Activated T-helper 9 cell treated with anti-CD3 and anti-CD28 coated beads, Interleukin-2, amount 50 U/mL, for 16 hours (primary cell): ENCODE data around the gene AK8.

ENCODE experiments used
- DNase-seq: peaks from one replicate; pipeline ENCODE4 v3.0.0-alpha.2; 2020; ENCODE audit warnings: low read depth

AK8 gene

GRCh38 chr9:132825430-132825829 lies 52.7 kb downstream of the AK8 start:
- no peak for DNase-seq

DNA sequence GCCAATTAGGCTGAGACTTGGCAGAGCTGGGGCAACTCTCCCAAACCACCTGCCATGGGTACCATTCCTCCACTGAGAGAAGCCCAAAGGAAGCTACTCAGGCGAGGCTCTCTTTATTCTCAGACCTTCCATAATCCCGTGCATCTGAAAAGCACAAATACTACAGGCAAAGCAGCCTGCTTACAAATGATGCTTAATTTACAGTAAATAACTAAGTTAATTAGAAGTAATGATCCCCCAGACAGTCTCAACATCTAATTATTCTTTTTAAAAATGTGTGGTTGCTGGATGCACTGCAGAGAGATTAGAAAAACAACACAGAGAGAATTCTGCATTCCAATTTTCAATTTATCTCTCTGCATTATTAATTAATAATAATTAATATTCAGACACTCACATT lies 53.1 kb downstream of the AK8 start:
- DNase-seq: no peak

DNA sequence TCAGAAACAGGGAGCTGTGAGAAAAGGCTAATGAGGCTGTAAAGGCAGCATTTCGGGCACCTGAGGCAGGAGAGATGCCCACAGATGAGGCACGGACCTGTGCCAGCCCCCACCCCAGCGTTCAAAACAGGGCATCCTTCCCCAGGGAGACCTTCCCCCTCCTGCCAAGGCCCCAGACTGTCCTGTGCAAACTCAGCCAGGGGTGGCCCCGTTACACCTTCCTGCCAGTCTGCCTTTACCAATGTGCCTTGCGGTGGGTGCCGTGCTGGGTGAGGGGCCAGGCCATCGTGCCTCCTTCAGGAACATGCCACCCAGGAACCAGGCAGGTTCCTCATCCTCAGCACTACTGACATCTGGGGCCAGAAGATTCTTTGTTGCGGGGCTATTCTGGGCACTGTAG lies 53.9 kb downstream of the AK8 start:
- DNase-seq: no peak

- no peak for DNase-seq
Measured at GRCh38 chr9:132823370-132824145, 54.5 kb downstream of the AK8 start.

DNA sequence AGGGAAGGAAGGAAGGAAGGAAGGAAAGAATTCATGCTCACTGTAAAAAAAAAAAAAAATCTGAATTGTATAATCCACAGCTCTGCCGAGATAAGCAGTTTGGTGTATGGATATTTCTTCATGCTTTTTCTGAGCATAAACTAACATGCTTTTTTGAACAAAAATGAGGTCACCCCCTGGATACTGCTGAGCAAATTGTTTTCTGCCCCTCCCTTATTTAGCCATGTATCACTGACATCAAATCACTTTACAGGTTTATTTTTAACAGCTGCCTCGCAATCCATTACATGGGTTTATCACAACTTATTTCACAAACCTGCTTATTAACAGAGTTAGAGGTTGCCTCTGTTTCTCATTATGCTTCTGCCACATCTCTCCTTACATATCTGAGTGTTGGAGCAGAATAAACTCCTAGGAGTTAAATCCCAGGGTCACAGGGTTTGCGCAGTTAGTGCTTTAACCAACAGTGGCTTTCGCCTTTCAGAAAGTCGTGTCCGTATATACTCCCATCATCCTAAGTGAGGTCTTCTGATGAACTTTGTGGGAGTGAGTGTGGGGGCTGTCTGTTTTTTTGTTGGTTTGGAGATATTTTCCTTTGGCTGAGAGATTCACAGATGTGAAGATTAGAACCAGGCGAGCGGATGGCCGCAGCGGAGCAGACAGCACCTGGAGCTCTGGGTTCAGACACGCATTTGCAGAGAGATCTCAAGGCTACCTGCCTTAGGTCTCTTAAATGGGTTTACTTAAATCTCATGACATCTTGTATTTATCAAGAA lies 57.7 kb downstream of the AK8 start:
- no peak for DNase-seq

- no peak for DNase-seq
Measured at GRCh38 chr9:132818588-132818987, 59.5 kb downstream of the AK8 start.

DNA sequence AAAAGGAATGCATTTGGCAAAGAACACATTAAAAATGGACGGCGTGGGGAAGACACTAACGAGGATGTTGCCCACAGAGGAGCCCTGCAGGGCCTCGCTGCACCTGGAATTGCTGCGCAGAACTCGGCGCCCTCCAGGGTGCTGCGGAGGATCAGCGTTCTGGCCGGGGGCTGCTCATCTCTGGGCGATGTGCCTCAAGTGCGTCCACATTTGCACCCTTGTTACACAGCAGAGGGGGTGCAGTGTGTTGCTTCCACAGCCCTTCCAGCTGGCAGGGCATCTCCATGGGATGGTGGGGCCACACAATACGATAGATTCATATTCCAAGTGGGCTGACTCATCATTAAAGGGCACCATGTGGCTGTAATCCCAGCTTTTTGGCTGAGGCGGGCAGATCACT lies 63.1 kb downstream of the AK8 start:
- DNase-seq: no peak

- no peak for DNase-seq
Measured at GRCh38 chr9:132813115-132813771, 64.8 kb downstream of the AK8 start.

DNA sequence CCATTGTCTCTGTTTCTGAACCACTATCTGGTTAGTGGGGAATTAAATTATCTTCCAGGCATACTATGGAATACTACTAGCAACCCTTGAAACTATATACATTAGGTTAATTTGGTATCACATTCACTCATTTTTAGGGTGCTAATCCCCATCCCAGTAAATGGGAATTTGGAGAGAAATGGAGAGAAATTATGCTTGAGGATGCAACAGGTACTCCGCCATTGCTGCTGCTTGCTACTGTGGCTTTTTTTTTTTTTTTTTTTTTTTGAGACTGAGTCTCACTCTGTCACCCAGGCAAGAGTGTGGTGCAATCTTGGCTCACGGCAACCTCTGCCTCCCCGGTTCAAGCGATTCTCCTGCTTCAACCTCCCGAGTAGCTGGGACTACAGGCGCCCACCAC lies 66.1 kb downstream of the AK8 start:
- DNase-seq: no peak

- DNase-seq: no peak
Measured at GRCh38 chr9:132810314-132810713, 67.8 kb downstream of the AK8 start.

- DNase-seq: no peak
Measured at GRCh38 chr9:132809677-132810271, 68.3 kb downstream of the AK8 start.

GRCh38 chr9:132808645-132809044 lies 69.4 kb downstream of the AK8 start:
- no peak for DNase-seq

GRCh38 chr9:132806723-132807421 lies 71.2 kb downstream of the AK8 start:
- no peak for DNase-seq

GRCh38 chr9:132806306-132806705 lies 71.8 kb downstream of the AK8 start:
- DNase-seq: no peak

- DNase-seq: no peak
Measured at GRCh38 chr9:132804576-132805295, 73.3 kb downstream of the AK8 start.

DNA sequence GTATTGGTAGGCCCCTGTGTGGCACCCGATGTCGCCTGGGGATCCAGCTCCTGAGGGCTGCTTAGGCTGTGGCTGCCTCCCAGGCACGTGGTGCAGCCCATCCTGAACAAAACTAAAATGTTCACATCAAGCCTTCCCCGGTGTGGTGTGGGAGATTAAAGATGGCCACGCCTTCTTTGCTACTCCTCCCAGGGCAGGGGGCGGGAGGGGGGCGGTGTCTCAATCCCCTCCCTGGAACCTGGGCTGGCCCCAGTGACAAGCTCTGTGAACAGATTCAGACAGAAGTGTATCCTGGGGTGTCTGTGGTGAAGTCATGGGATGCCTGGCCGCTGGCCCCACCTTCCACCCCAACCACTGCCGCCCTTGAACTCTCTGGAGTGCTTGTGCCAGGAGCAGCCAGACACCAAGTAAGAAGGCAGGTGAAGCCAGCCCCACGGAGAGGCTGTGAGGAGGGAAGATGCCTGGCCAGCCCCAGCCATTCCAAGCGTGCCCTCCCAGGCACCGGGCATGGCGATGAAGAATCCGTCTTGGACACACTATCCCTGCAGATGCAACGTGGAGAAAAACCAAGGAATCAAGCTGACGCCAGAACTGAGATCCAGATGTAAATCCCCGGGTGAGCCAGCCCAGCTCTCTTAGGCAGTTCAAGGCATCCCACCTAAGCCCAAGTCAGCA lies 75.8 kb downstream of the AK8 start:
- no peak for DNase-seq

DNA sequence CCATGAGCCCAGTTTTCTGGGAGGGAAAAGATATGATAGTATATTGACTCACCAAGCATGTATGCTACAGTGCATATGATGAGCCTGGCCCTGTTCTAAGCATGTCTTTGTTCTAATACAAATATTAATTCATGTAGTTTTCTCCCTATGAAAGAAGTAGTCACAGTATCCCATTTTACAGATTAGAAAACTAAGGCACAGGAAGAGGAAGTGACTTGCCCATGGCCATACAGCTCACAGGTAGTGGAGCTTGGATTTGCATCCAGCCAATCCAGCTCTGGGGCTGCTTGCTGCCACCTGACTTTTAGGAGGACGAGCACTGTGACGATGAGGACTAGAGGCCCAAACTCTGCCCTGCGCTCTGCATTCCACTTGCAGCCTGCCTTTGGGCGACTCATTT lies 76.4 kb downstream of the AK8 start:
- DNase-seq: no peak

DNA sequence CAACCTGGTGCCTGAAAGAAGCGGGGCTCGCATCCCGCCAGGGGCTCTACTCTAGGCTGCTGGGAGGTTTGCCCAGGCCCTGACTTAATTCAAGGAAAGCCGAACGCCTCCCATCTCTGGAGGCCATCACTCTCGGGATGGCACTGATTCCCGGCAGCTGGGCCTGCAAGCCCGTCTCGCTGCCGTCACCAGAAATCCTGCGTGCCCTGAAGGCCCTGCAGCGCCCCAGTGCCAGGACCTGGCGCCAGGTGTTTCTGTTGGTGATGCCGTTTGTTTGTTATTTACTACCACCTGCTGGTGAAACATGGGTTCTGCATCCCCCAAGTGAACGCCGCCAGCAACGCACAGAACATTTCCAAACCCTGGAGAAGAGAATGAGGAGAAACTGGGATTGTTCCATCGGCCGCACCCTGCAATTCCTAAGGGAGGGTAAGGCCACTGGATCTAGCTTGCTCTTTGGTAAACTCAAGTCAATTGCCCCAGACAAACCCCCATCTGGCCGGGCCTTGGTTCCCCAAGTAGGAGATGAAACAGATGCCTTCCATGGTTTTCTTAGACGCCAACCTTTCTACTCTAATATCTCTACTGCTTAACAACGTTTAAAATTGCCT lies 77.9 kb downstream of the AK8 start:
- peak; percentile 27 for DNase-seq

- DNase-seq: no peak
Measured at GRCh38 chr9:132798817-132799790, 79.0 kb downstream of the AK8 start.
